Midbrain (tissue), 1 donor: ENCODE results near the gene NKX6-1.

Source experiments
- DNase-seq: peaks from one replicate; lab custom pipeline; 2025; lab: John Stamatoyannopoulos, UW

Gene NKX6-1

GRCh38 chr4:84498935-84499623 lies at the start of gene NKX6-1:
NKX6-1 (minus strand) TSS chr4:84499292; CDS start chr4:84498228, 1,064 bp downstream.
- DNase-seq = peak; percentile 33

- no peak for DNase-seq
Measured at GRCh38 chr4:84547211-84547610, 48.1 kb upstream of the NKX6-1 start.

GRCh38 chr4:84545093-84545492 lies 46.0 kb upstream of the NKX6-1 start:
- no peak for DNase-seq

GRCh38 chr4:84535901-84536300 lies 36.8 kb upstream of the NKX6-1 start:
- DNase-seq = no peak

- no peak for DNase-seq
Measured at GRCh38 chr4:84531689-84532088, 32.6 kb upstream of the NKX6-1 start.

- DNase-seq = no peak
Measured at GRCh38 chr4:84530871-84531270, 31.8 kb upstream of the NKX6-1 start.

GRCh38 chr4:84530454-84530853 lies 31.4 kb upstream of the NKX6-1 start:
- DNase-seq = no peak

- DNase-seq = peak; percentile 12
Measured at GRCh38 chr4:84529169-84529751, 30.2 kb upstream of the NKX6-1 start.

GRCh38 chr4:84527391-84527790 lies 28.3 kb upstream of the NKX6-1 start:
- DNase-seq = no peak

GRCh38 chr4:84515075-84515474 lies 16.0 kb upstream of the NKX6-1 start:
- no peak for DNase-seq

- no peak for DNase-seq
Measured at GRCh38 chr4:84512277-84512676, 13.2 kb upstream of the NKX6-1 start.

GRCh38 chr4:84511703-84512102 lies 12.6 kb upstream of the NKX6-1 start:
- no peak for DNase-seq

- DNase-seq = no peak
Measured at GRCh38 chr4:84507941-84508340, 8.8 kb upstream of the NKX6-1 start.

GRCh38 chr4:84504821-84505220 lies 5.7 kb upstream of the NKX6-1 start:
- DNase-seq = no peak

- DNase-seq = peak; percentile 79
Measured at GRCh38 chr4:84503495-84504437, 4.7 kb upstream of the NKX6-1 start.

- no peak for DNase-seq
Measured at GRCh38 chr4:84502955-84503373, 3.9 kb upstream of the NKX6-1 start.

GRCh38 chr4:84502333-84502954 lies 3.4 kb upstream of the NKX6-1 start:
- DNase-seq = no peak

GRCh38 chr4:84501721-84502267 lies 2.7 kb upstream of the NKX6-1 start:
- DNase-seq = no peak

GRCh38 chr4:84501202-84501503 lies 2.1 kb upstream of the NKX6-1 start:
- DNase-seq = no peak

GRCh38 chr4:84500386-84501201 lies 1.5 kb upstream of the NKX6-1 start:
- no peak for DNase-seq

GRCh38 chr4:84499624-84499982 lies 511 bp upstream of the NKX6-1 start:
- no peak for DNase-seq
